Measurements from ENCODE around the gene HOXC5. TPM values are rescaled to one million over a fixed set of nuclear protein-coding genes. Genes with fewer than 3 reads are reported as not detected.

HOXC5 gene
- not detected in 2 replicates for total RNA-seq (2014; rRNA removed; shearing (Covaris generic))

DNA sequence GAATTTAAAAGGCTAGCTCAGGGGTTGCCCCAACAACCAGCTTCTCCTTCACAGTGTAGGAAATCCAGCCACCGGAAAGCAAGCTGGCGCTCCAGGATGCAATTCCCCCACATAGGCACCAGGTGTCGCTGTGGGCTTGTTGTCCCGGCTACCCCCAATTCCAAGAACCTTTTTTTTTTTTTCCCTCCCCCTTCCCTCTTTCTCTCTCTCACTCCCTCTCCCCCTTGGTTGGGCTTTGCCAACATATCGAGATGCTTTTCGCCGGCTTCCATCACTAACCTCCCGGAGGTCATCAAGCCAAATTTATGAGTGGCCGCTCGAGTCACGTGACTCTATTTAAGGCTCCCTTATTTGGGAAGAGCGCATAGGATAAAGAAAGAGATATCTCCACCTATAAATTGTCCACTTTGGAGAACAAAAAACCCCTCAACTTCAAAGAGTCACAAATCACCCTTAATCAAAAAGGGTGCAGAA lies at the start of gene HOXC5:
TSS of gene HOXC5 (plus strand) at position 424 of the 474 bp plus-strand sequence. CDS start 73 bp downstream, outside the sequence.
- DNase-seq = peak; percentile 58 to 84
- H3K27ac ChIP-seq = no peak within 1 kb of the TSS
- no peaks in the 10 kb centered on the region for H3K36me3 ChIP-seq
- no peaks in the 10 kb centered on the region for H3K9me3 ChIP-seq (replicated peaks)
- peaks cover 8% of the 10 kb centered on the region for H3K4me1 ChIP-seq
- H3K27me3 ChIP-seq = no peaks in the 10 kb centered on the region
- H3K4me3 ChIP-seq = peak within 1 kb of the TSS; percentile 25; the same call in 1 of the 2 replicates

DNA sequence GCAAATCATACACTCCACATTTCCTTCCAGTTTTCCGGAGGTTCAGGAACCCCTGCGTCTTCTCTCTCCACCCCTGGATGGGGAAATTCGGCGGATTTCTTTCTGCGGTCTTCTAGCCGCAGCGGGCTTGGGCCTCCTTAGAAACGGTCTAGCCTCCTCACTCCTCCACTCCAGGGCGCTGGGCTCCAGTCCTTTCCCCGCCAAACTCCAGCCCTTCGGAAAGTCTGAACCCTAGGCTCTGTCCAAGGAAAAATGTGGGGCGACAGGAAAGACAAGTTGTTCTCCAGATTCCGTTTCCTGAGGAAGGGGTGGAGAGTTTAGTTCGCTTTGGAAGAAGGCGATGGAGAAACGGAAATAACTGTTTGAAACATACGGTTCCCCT lies 49.3 kb upstream of the HOXC5 start:
- Histone ChIP-seq H3K9me3 (replicated peaks) (no peaks in the 10 kb centered on the region), H3K27ac (no peak overlapping the region), H3K4me3 (no peak overlapping the region), H3K27me3 (peaks cover 13% of the 10 kb centered on the region), H3K36me3 (no peaks in the 10 kb centered on the region), H3K4me1 (no peaks in the 10 kb centered on the region)
- DNase-seq = no peak

DNA sequence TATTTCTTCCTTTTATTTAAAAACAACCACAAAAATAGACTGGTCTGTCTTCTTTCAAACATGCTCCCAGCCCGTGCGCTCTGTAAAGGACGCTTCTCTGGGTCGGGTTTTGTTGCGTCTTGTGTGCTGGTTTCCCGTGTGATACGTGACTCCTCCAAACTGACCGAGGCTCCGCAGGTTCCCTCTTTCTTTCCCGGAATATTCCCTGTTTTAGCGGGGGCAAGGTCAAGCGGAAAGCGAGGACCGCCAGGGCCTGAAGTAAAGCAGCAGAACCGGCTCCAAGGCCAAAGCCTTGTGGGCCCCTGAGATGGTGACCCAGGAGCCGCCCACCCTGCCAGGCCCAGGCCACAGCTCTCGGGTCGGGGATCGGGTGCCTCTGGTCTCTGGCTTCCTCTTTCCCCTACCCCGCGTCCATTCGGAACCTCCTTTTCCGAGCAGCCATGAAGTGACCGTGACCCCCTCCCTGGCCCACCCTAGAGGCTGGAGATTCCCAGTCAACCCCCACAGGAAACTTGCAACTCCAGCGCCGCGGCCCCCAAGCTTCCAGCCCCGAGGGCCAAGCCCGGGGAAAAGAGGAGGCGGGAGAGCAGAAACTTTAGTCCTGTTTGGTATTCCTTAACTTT lies 48.8 kb upstream of the HOXC5 start:
- Histone ChIP-seq H3K27ac (no peak overlapping the region), H3K4me1 (no peaks in the 10 kb centered on the region), H3K27me3 (peaks cover 13% of the 10 kb centered on the region), H3K4me3 (0 out of 2 replicates have a peak overlapping the region, but pooled peaks have one; percentile 19), H3K36me3 (no peaks in the 10 kb centered on the region), H3K9me3 (replicated peaks) (no peaks in the 10 kb centered on the region)
- no peak for DNase-seq

DNA sequence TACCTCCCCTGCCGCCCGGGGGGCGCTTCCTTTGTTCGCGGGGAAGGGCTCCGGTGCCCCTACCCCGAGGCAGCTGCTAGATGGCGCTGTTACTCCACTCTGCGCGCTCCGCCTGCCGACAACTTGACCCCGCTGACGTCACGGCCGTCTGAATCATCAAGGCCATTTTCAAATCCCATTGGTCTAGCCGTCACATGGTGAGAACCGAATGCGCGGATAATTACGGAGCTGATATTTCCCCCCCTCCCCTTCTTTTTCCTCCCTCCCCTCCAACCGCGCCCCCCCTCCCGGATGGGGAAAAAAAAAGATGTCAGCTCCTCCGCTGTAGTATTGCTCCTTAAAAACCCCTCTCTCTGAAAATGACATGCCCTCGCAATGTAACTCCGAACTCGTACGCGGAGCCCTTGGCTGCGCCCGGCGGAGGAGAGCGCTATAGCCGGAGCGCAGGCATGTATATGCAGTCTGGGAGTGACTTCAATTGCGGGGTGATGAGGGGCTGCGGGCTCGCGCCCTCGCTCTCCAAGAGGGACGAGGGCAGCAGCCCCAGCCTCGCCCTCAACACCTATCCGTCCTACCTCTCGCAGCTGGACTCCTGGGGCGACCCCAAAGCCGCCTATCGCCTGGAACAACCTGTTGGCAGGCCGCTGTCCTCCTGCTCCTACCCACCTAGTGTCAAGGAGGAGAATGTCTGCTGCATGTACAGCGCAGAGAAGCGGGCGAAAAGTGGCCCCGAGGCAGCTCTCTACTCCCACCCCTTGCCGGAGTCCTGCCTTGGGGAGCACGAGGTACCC lies 47.8 kb upstream of the HOXC5 start, which contains the start of gene HOXC10:
TSS of gene HOXC10 (plus strand) at position 246 of the 791 bp plus-strand sequence. CDS start at position 360, 114 bp downstream.
- peak; percentile 92 to 95 for DNase-seq
- peaks cover 13% of the 10 kb centered on the region for H3K27me3 ChIP-seq
- H3K4me3 ChIP-seq = peak within 1 kb of the TSS; percentile 40
- H3K36me3 ChIP-seq = no peaks in the 10 kb centered on the region
- no peak within 1 kb of the TSS for H3K27ac ChIP-seq
- H3K4me1 ChIP-seq = no peaks in the 10 kb centered on the region
- no peaks in the 10 kb centered on the region for H3K9me3 ChIP-seq (replicated peaks)

DNA sequence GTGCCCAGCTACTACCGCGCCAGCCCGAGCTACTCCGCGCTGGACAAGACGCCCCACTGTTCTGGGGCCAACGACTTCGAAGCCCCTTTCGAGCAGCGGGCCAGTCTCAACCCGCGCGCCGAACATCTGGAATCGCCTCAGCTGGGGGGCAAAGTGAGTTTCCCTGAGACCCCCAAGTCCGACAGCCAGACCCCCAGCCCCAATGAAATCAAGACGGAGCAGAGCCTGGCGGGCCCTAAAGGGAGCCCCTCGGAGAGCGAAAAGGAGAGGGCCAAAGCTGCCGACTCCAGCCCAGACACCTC lies 47.2 kb upstream of the HOXC5 start:
- Histone ChIP-seq H3K27ac (no peak overlapping the region), H3K27me3 (peaks cover 11% of the 10 kb centered on the region)

DNA sequence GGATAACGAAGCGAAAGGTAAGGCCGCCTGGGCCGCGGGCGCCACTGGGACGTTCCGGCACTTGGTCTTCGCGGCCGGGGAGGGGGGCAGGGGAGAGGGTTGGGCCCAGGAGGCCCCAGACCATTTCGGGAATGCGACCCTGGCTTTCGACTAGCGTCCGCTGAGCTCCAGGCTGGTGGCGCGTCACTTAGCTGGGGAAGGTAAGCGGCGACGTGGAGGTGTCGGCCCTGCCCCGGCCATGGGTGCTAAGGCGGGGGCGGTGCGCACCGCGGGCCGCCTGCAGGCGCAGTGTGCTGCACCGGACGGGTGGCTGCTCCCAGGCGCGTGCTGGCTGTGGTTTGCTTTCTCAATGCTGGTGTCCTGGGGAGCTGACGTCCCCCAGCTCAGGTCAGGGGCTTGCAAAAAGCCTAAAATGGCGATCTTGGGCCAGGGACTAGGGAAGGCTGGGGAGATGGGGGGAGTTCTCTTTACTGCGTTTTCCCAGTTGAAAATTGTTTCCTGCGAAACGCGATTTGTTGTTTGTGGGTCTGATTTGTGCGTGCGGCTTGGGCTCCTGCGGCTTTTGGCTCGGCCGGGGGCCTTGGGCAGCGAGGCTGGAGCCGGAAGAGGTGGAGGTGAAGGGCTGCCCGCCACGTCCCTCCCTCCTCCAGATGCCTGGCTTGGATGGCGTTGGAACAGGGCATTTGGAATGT lies 46.7 kb upstream of the HOXC5 start:
- H3K27me3 ChIP-seq = peaks cover 13% of the 10 kb centered on the region

More for the DNA sequence above, 47.2 kb upstream of the HOXC5 start:
- DNase-seq = no peak
- Histone ChIP-seq H3K4me1 (no peaks in the 10 kb centered on the region), H3K36me3 (no peaks in the 10 kb centered on the region), H3K4me3 (no peak overlapping the region), H3K9me3 (replicated peaks) (no peaks in the 10 kb centered on the region)

DNA sequence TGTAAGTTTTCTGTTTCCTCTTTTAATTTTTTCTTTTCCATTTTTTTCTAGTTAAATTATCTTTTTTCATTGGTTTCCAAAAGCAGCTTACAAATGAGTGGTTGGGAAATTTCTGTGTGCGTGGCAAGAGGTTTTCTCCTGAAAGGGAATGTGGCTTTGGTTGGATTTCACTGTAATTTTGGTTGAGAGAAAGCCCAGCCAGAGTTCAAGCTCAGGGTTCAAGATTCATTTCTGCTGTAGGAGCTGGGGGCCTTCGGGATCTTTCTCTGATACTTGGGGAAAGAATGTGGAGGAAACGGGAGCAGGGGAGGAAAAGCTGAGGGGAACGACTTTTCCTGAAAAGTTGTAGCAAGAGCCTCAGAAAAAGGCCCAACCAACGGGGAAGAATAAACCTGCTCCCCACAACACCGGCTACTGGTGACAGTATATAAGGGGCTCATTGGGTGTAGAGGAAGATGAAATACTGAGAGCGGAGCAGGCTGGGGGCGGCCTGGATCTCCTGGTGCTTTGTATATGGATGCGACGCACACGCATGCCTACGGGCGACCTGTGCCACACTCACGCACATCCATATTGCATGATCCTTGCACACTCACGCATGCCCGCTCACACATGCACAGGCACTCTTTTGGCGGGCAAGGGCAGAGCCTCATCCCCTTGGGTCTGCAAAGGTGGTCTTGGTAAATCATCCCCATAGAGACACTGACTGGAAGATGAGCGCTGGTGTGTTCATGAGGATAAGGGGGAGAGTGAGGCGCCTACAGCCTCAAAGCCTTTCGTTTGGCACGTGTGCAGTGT lies 46.0 kb upstream of the HOXC5 start:
- Histone ChIP-seq H3K36me3 (no peaks in the 10 kb centered on the region), H3K4me1 (no peaks in the 10 kb centered on the region), H3K27me3 (peaks cover 18% of the 10 kb centered on the region), H3K27ac (no peak overlapping the region), H3K4me3 (no peak overlapping the region), H3K9me3 (replicated peaks) (no peaks in the 10 kb centered on the region)
- DNase-seq = no peak

More for the DNA sequence above, 46.7 kb upstream of the HOXC5 start:
- H3K4me1 ChIP-seq = no peaks in the 10 kb centered on the region
- no peak overlapping the region for H3K4me3 ChIP-seq
- no peaks in the 10 kb centered on the region for H3K36me3 ChIP-seq
- H3K9me3 ChIP-seq (replicated peaks) = no peaks in the 10 kb centered on the region
- H3K27ac ChIP-seq = no peak overlapping the region
- no peak for DNase-seq

DNA sequence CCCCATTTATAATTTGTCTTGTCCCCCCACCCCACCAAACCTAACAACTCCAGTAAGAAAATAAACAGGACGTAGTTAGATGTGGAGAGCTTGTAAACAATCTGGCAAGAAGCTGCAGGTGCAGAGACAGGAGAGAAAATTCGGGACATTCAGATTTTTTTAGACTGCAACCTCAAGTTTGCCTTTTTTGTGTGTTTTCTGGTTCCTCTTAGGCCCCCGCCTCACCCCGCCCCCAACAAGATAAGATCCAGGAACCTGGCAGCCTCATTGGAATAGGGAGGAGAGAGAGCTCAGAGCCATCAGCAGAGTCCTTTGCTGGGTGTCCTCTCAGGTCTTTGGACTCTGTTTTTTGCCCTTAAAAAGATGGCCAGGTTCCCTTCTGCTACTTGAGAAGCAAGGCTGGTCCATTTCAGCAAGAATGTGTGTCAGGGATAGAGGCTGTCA lies 45.0 kb upstream of the HOXC5 start:
- no peaks in the 10 kb centered on the region for H3K4me1 ChIP-seq
- H3K4me3 ChIP-seq = no peak overlapping the region
- DNase-seq = no peak
- no peak overlapping the region for H3K27ac ChIP-seq
- H3K27me3 ChIP-seq = peaks cover 23% of the 10 kb centered on the region
- H3K9me3 ChIP-seq (replicated peaks) = no peaks in the 10 kb centered on the region
- H3K36me3 ChIP-seq = no peaks in the 10 kb centered on the region

DNA sequence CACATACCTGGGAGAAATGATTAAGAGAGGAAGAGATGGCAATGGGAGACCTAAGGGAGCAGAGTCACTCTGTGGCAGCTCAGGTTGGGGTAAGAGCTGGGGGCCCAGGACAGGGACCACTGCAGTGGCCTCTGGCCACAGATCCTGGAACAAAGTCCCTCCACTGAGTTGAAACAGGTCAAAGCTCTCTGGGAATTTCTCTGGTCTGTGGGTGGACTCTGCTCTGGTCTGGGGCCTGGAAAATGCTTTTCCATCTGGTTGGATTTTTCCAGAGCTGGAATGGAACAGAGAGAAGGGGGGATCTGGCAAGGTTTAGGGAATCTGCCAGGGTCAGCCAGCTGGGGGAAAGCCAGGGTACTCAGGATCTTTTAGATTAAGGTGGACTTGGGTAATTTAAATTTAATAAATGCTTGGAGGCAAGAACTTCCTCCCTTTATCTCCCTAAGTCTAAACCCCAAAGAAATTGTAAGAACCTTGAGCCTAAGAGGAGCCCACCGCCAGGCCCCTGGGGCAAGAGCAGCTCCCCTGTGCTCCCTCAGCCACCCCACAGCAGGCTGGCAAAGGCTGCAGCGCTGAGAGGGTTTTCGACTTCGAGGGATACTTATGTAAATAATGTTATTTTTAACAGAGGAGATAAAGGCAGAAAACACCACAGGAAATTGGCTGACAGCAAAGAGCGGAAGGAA lies 44.2 kb upstream of the HOXC5 start:
- H3K4me1 ChIP-seq = no peaks in the 10 kb centered on the region
- no peak overlapping the region for H3K27ac ChIP-seq

DNA sequence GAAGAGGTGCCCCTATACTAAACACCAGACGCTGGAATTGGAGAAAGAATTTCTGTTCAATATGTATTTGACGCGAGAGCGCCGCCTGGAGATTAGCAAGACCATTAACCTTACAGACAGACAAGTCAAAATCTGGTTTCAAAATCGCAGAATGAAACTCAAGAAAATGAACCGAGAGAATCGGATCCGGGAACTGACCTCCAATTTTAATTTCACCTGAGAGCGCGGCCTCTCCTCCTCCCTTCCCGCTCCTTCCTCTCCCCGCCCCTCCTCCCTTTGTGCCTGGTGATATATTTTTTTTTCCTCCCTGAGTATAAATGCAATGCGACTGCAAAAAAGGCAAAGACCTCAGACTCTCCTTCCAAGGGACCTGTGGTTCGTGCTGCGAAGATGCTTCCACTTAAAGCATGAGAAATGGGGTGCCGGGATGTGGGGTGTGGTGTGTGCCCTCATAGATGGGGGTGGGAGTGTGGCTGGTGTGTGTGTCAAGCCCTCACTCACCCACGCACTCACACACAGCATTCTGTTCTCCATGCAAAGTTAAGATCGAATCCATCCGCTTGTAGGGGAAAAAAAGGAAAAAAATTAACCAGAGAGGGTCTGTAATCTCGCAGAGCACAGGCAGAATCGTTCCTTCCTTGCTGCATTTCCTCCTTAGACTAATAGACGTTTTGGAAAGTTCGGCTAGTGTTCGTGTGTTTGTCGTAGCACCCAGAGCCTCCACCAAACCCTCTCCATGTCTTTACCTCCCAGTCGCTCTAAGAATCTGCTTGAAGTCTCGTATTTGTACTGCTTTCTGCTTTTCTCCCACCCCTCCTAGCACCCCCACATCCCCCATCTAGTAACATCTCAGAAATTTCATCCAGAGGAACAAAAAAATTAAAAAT lies 43.4 kb upstream of the HOXC5 start:
- no peak overlapping the region for H3K4me3 ChIP-seq
- DNase-seq = no peak
- no peaks in the 10 kb centered on the region for H3K9me3 ChIP-seq (replicated peaks)
- no peaks in the 10 kb centered on the region for H3K4me1 ChIP-seq
- H3K27me3 ChIP-seq = peaks cover 23% of the 10 kb centered on the region
- H3K36me3 ChIP-seq = no peaks in the 10 kb centered on the region
- no peak overlapping the region for H3K27ac ChIP-seq

More for the DNA sequence above, 44.2 kb upstream of the HOXC5 start:
- no peak for DNase-seq
- Histone ChIP-seq H3K4me3 (no peak overlapping the region), H3K27me3 (peaks cover 23% of the 10 kb centered on the region), H3K36me3 (no peaks in the 10 kb centered on the region), H3K9me3 (replicated peaks) (no peaks in the 10 kb centered on the region)

DNA sequence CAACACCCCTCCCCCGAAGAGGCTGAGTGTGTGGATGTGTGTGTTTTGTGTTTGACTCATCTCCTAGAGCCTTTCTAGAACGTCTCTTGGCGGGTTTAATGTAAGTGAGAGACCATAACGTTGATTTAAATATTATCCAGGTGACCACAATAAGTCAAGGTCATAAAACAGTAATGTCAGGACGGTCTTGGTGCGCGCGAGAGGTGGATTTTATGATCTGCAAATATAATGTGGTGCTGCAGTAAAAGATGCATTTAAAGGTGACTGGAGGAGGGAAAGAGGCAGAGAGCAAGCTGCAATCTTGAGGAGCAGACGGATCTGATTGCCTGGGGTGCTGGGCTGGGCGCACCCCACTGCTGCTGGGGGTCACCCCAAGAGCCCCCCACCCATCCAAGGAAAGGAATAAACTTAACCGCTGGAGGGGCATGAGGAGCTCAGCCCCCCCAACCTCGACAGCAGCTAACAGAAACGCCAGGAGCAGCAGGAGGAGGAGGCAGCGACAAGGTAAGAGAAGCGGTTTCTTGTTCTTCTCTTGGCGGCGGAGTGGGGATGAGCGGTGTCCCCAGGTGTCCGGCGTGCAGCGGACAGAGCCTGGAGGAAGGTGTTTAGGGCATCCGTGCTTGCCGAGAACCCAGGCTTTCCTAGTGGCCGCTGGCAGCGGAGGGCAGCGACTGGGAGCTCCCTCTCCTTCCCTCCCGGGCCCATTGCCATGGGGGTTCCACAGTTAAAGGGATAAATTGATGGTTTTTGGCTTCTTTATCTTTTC lies 42.4 kb upstream of the HOXC5 start:
- H3K36me3 ChIP-seq = no peaks in the 10 kb centered on the region
- H3K27ac ChIP-seq = no peak overlapping the region
- peaks cover 23% of the 10 kb centered on the region for H3K27me3 ChIP-seq
- DNase-seq = no peak
- H3K4me3 ChIP-seq = no peak overlapping the region
- no peaks in the 10 kb centered on the region for H3K9me3 ChIP-seq (replicated peaks)
- no peaks in the 10 kb centered on the region for H3K4me1 ChIP-seq

DNA sequence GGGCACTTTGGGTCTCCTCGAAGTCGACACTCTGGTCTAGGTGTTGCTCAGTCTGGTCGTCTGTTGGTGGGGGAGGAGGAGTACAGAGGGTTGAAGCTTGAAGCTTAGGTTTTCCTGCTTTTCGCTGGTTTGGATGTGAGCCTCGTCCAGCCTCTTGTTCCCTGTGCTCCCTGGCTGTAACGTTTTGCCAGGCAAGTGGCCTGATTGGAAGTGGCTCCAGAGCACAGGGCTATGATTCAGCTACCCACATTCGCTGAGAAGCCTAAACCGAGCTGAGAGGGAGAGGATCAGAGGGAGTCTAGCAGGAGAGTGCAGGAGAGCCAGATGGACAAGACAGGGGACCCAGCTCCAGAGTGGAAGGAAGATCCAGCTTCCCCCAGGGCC lies 41.8 kb upstream of the HOXC5 start:
- Histone ChIP-seq H3K27ac (no peak overlapping the region), H3K4me3 (no peak overlapping the region), H3K36me3 (no peaks in the 10 kb centered on the region), H3K9me3 (replicated peaks) (no peaks in the 10 kb centered on the region), H3K4me1 (no peaks in the 10 kb centered on the region), H3K27me3 (peaks cover 23% of the 10 kb centered on the region)
- no peak for DNase-seq

Data from SJCRH30 (cell line).